Measurements from ENCODE around the gene MGAT4A. TPM values are rescaled to one million over a fixed set of nuclear protein-coding genes. Genes with fewer than 3 reads are reported as not detected.

MGAT4A gene
- total RNA-seq, 1 donor from 2014 or later = 35.8 TPM

- Mint-ChIP-seq H3K36me3 (ENCODE audit: unreplicated experiment) (no peaks in the 10 kb centered on the region), H3K27me3 (ENCODE audit: unreplicated experiment) (peaks cover 5% of the 10 kb centered on the region), H3K4me1 (ENCODE audit: low read depth, unreplicated experiment) (peaks cover 7% of the 10 kb centered on the region), H3K9me3 (ENCODE audit: unreplicated experiment) (peaks cover 7% of the 10 kb centered on the region), H3K4me3 (ENCODE audit: unreplicated experiment) (no peak overlapping the region), H3K27ac (ENCODE audit: unreplicated experiment) (peak overlapping the region; percentile 78)
- TF ChIP-seq CTCF (IDR thresholded peaks at IDR 0.05; ENCODE audit: partially characterized antibody, unreplicated experiment) = no peak
- peak; percentile 68 for DNase-seq
Measured at GRCh38 chr2:98761267-98761781, 30.4 kb upstream of the MGAT4A start.

DNA sequence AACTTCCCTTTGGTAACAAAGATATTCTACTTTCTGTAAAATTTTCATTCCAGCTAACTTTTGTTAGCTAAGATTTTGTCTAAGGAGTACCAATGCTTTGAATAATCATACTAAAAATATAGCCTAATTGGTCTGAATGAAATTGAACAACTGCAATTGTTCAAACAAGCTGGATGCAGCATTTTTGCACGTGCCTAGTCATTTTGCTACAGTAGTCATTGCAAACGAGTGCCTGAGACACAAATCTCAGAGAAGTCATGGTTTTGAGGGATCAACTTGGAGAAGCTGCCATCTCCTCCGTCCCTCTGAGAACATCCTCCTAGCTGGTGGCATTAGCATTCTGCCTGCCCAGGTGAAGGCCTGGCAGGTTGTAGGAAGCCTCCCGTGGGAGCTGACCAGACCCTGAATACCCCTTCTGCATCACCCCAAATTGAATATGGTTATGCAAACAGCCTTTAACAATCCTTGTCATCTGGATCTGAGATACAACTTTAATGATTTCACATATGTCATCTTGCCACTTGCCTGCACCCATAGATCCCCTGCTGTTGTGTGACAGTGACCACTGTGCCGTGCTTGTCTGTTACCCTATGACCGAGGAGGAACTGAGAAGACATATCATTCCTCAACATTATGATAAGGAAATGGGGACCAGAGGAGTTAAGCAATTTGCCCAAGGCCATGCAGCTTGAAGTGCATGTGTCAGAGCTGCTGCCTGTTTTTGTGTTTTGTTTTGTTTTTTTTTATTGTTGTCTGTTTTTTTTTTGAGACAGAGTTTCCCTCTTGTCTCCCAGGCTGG, 29.1 kb upstream of the MGAT4A start:
- peaks cover 7% of the 10 kb centered on the region for H3K4me1 Mint-ChIP-seq (ENCODE audit: low read depth, unreplicated experiment)
- H3K36me3 Mint-ChIP-seq (ENCODE audit: unreplicated experiment) = no peaks in the 10 kb centered on the region

GRCh38 chr2:98759338-98759737, 28.4 kb upstream of the MGAT4A start:
- no peak overlapping the region for H3K4me3 Mint-ChIP-seq (ENCODE audit: unreplicated experiment)
- peaks cover 8% of the 10 kb centered on the region for H3K27me3 Mint-ChIP-seq (ENCODE audit: unreplicated experiment)
- H3K4me1 Mint-ChIP-seq (ENCODE audit: low read depth, unreplicated experiment) = peaks cover 7% of the 10 kb centered on the region
- peaks cover 7% of the 10 kb centered on the region for H3K9me3 Mint-ChIP-seq (ENCODE audit: unreplicated experiment)
- no peaks in the 10 kb centered on the region for H3K36me3 Mint-ChIP-seq (ENCODE audit: unreplicated experiment)
- TF ChIP-seq CTCF (IDR thresholded peaks at IDR 0.05; ENCODE audit: partially characterized antibody, unreplicated experiment) = no peak
- DNase-seq = no peak
- H3K27ac Mint-ChIP-seq (ENCODE audit: unreplicated experiment) = no peak overlapping the region

More for the DNA sequence above, 29.1 kb upstream of the MGAT4A start:
- Mint-ChIP-seq H3K4me3 (ENCODE audit: unreplicated experiment) (no peak overlapping the region), H3K27me3 (ENCODE audit: unreplicated experiment) (peaks cover 8% of the 10 kb centered on the region), H3K27ac (ENCODE audit: unreplicated experiment) (no peak overlapping the region), H3K9me3 (ENCODE audit: unreplicated experiment) (peaks cover 7% of the 10 kb centered on the region)
- DNase-seq = no peak
- no peak for TF ChIP-seq CTCF (IDR thresholded peaks at IDR 0.05; ENCODE audit: partially characterized antibody, unreplicated experiment)

GRCh38 chr2:98757904-98758421, 27.0 kb upstream of the MGAT4A start:
- no peaks in the 10 kb centered on the region for H3K36me3 Mint-ChIP-seq (ENCODE audit: unreplicated experiment)

More at GRCh38 chr2:98757904-98758421, 27.0 kb upstream of the MGAT4A start:
- peaks cover 7% of the 10 kb centered on the region for H3K9me3 Mint-ChIP-seq (ENCODE audit: unreplicated experiment)
- no peak overlapping the region for H3K4me3 Mint-ChIP-seq (ENCODE audit: unreplicated experiment)
- peaks cover 8% of the 10 kb centered on the region for H3K27me3 Mint-ChIP-seq (ENCODE audit: unreplicated experiment)
- TF ChIP-seq CTCF (IDR thresholded peaks at IDR 0.05; ENCODE audit: partially characterized antibody, unreplicated experiment) = no peak
- no peak for DNase-seq
- no peak overlapping the region for H3K27ac Mint-ChIP-seq (ENCODE audit: unreplicated experiment)
- H3K4me1 Mint-ChIP-seq (ENCODE audit: low read depth, unreplicated experiment) = peaks cover 7% of the 10 kb centered on the region

All from glutamatergic neuron (in vitro differentiated cells).